HCT116 (cell line): ENCODE measurements around the gene SCARB1.

ENCODE experiments used
- EZH2phosphoT487 ChIP-seq: fragments of 200-600 bp; IDR thresholded peaks from 2 replicates; pipeline ENCODE4 v1.6.1; 2018; ENCODE audit warnings: antibody characterized with exemption, borderline replicate concordance
- TF ChIP-seq, protein P1 (sequence below), 3 experiments: fragments of 200-600 bp in 1 of 3; sonication (generic) in 1 of 3; IDR thresholded peaks in 2 of 3; conservative IDR thresholded peaks in 1 of 3; 2 replicates each; pipeline ENCODE4 v1.5.1; 2012 to 2017; ENCODE audit warnings: low read depth in 2 of 3, low read length in 2 of 3, antibody characterized with exemption in 1 of 3, borderline replicate concordance in 1 of 3, control low read depth in 1 of 3, mild to moderate bottlenecking in 1 of 3, mixed read lengths in 1 of 3, mixed run types in 1 of 3, moderate library complexity in 1 of 3; ENCODE audit not compliant: insufficient read depth in 1 of 3
- TF ChIP-seq, protein P2 (sequence below): IDR thresholded peaks from 2 replicates; pipeline ENCODE4 v1.6.1; 2012; ENCODE audit warnings: low read depth

DNA sequence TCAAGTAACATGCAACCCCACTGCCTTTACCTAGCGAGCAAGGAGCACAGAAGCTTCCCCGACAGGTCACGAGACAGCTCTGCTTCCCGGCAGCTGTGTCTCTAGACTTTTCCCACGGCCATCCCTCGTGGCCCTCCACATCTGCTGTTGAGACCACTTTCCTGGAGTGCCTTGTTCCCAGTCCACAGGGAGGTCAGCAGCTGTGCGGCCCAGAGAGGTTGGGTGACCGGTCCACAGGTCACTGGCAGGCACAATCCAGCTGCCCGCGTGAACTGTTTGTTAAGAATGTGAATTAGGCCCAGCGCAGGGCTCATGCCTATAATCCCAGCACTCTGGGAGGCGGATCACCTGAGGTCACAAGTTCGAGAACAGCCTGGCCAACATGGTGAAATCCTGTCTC lies 71.5 kb downstream of the SCARB1 start:
- TF ChIP-seq, protein P1, sequence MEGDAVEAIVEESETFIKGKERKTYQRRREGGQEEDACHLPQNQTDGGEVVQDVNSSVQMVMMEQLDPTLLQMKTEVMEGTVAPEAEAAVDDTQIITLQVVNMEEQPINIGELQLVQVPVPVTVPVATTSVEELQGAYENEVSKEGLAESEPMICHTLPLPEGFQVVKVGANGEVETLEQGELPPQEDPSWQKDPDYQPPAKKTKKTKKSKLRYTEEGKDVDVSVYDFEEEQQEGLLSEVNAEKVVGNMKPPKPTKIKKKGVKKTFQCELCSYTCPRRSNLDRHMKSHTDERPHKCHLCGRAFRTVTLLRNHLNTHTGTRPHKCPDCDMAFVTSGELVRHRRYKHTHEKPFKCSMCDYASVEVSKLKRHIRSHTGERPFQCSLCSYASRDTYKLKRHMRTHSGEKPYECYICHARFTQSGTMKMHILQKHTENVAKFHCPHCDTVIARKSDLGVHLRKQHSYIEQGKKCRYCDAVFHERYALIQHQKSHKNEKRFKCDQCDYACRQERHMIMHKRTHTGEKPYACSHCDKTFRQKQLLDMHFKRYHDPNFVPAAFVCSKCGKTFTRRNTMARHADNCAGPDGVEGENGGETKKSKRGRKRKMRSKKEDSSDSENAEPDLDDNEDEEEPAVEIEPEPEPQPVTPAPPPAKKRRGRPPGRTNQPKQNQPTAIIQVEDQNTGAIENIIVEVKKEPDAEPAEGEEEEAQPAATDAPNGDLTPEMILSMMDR (IDR thresholded peaks at IDR 0.05 in 2 of 3, conservative IDR thresholded peaks at IDR 0.05 in 1 of 3; ENCODE audit: borderline replicate concordance in 1 of 3, insufficient read depth in 1 of 3, low read depth in 2 of 3, low read length in 2 of 3) = no peak
- TF ChIP-seq, protein P2, sequence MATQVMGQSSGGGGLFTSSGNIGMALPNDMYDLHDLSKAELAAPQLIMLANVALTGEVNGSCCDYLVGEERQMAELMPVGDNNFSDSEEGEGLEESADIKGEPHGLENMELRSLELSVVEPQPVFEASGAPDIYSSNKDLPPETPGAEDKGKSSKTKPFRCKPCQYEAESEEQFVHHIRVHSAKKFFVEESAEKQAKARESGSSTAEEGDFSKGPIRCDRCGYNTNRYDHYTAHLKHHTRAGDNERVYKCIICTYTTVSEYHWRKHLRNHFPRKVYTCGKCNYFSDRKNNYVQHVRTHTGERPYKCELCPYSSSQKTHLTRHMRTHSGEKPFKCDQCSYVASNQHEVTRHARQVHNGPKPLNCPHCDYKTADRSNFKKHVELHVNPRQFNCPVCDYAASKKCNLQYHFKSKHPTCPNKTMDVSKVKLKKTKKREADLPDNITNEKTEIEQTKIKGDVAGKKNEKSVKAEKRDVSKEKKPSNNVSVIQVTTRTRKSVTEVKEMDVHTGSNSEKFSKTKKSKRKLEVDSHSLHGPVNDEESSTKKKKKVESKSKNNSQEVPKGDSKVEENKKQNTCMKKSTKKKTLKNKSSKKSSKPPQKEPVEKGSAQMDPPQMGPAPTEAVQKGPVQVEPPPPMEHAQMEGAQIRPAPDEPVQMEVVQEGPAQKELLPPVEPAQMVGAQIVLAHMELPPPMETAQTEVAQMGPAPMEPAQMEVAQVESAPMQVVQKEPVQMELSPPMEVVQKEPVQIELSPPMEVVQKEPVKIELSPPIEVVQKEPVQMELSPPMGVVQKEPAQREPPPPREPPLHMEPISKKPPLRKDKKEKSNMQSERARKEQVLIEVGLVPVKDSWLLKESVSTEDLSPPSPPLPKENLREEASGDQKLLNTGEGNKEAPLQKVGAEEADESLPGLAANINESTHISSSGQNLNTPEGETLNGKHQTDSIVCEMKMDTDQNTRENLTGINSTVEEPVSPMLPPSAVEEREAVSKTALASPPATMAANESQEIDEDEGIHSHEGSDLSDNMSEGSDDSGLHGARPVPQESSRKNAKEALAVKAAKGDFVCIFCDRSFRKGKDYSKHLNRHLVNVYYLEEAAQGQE = no peak
- no peak for TF ChIP-seq EZH2phosphoT487
